GM19468 (cell line): ENCODE results near the gene TF.
"Not testable (repeated sequence)": the region's sequence is repeated elsewhere in the genome, so short reads cannot be mapped to it uniquely, and the experiment has no call there.

ENCODE experiments used
- ATAC-seq: cut with Tn5 transposase; IDR thresholded peaks from one replicate; pipeline ENCODE4 v1.9.1; 2021; ENCODE audit warnings: mild to moderate bottlenecking, moderate library complexity, moderate number of reproducible peaks; ENCODE audit not compliant: unreplicated experiment; ENCODE audit errors: extremely low read depth

TF gene

GRCh38 chr3:133745981-133746711 is at the start of gene TF:
TSS of gene TF (plus strand) at chr3:133746393. CDS start at chr3:133746441, 48 bp downstream.
- ATAC-seq: no peak

DNA sequence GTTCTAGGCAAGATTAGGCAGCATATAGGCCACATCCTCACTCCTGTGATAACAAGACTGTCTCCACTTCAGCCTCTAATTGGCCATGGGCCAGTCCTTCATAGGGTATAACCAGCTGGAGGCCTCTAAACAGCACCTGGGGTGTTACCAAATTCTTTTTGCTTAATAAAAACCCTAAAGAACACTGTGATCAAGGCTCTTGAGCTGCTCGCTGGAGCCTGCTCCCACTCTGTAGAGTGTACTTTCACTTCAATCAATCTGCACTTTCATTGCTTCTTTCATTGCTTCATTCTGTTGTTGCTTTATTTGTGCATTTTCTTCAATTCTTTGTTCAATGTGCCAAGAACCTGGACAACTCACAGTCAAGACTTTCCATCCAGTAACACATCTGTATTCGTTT is 48.2 kb upstream of the TF start:
- no peak for ATAC-seq

GRCh38 chr3:133699467-133699866 is 46.7 kb upstream of the TF start:
- no peak for ATAC-seq

DNA sequence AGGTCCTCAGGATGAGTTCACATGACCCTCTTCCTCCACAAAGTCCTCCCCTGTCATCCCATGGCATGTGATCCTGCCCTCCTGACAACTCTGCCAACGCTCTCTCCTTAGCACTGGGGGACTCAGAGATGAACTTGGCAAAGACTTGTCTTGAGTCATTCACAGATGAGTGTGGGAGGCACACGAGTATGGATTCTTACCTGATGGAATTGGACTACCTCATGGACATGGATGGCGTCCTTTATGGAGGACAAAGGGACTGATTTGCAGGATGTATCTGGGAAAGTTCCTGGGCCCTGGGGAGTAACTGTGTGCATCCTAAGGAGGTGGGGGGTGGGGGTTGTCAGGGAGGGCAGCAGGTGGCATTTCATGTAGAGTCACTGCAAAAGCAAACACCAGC is 46.3 kb upstream of the TF start:
- ATAC-seq: no peak

DNA sequence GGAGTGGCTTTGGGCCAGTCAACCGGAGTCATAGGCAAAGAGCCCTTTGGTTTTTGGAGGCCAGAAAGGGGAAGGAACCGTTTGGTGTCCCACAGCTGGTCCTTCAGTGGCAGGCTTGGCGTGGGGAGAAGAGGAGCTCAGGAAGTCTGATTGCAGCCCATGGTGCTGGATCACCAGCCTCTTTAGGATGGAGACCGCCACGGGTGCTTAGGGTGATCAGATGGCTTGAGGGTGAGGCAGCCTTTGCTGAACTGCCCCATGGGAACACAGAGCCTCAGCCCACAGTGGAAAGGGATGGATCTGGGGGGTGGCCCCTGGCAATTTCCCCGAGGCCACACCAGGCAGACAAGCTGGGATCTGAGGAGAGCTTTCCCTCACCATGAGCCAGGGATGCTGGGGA is 45.8 kb upstream of the TF start:
- no peak for ATAC-seq

DNA sequence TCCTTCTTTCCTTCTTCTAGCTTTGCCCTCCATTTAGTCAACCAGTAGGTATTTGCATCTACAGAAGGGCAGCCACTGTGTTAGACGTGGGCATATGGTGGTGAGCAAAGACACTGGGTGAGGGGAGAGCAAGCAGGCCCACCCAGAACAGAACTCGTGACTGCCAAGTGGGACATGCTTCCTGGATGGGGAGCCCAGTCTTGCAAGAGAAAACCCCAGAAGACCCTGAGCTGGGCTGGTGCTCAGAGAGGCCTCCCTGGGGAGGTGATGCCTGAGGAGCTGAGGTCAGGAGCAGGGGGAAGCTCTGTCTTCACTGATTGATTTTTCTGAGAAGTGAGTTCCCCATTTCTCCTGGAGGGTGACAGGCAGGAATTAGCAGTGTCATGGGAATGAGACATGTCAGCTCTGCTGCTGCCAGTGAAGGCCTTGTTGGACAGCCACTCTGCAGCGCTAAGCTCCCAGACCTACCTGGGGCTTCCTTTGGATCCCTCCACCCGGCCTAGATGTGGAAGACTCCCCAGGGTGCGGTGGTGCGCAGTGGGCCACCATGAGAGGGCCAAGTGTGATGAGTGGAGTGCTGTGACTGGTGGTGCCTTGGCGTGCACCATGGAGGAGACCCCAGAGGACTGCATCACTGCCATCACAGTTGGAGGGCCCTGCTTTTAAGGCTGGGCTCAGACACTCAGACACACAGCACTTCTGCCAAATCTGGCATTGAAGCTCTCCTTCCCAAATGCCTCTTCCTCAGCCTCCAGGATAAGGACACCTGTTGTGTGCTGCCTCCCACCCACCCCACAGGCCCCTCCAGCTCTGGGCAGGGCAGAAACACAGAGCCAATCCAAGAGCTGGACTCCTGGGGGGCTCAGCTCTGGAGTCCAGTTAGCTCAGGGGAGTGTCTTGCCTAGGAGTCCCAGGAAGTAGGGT is 44.5 kb upstream of the TF start:
- ATAC-seq: no peak

DNA sequence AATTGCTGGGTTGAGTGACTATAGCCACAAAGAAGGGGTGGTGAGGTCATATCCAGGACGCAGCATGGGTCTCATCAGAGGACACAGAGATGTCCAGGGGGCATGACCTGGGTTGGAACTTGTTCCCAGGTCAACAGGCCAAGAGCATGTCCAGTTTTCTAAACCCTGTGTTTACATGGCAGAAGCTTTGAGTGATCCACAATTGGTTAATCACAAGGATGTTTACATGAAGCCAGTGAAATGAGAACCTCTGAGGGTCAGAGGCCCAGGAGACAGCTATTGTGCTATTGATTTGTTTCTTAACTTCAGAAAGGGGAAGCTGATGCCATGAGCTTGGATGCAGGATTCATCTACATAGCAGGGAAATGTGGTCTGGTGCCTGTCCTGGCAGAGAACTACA is 42.3 kb upstream of the TF start:
- ATAC-seq: no peak

DNA sequence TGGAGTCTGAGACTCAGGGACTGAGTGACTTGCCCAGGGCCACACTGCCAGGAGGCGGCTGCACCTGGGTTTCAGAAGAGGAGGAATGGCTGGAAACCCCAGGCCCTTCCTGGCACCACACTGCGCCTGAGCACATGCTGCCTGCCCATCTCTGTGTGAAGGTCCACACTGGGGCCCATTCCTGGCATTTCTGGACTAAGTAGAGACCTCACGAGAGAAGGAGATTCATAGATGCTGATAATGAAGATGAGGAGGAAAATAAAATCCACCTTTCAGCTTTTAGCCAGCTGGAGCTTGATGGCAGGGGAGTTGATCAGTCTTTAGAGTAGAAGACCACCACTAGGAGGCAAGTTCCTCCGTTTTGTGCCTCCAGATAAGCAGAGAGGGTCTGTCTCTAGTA is 40.2 kb upstream of the TF start:
- no peak for ATAC-seq

DNA sequence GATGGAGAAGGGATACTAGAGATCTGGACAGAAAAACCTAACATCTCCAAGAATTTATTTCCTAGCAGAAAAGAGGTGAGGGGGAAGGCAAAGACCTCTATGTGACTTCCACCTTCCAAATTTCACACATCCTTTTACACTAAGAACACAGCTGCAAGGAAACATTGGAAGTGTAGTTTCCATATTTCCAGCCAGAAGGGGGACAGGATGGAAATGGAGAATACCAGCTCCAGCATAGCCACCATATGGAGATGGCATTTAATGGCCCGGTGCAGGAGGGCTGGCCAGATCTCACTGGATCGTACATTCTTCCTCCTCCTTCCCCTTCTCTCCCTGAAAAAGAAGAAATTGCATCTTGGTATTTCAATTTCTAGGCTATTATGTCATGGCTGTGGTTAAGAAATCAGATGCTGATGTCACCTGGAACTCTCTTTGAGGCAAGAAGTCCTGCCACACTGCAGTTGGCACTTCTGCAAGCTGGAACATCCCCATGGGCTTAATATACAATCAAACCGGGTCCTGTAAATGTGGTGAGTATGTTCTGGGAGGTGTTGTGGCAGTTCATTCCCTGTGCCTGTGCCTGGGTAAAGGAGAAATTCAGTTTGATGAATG is 36.9 kb upstream of the TF start:
- no peak for ATAC-seq

DNA sequence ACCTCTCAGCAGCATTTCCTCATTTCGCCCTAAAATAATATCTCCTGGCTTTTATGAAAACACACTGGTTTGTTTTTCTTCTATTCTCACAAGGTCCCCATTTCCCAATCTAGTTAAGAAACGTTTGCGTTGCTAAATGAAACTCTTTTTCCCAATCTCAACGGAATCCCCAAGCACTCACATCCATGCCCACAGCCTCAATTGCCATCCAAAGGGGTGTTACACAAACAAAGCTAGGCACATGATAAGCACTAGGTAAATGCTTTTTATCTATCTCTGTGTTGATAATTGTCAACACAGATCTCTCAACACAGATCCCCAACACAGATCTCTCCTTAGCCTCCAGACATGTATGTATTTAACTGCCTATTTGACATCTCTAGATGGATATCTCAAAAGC is 35.2 kb upstream of the TF start:
- ATAC-seq: no peak

DNA sequence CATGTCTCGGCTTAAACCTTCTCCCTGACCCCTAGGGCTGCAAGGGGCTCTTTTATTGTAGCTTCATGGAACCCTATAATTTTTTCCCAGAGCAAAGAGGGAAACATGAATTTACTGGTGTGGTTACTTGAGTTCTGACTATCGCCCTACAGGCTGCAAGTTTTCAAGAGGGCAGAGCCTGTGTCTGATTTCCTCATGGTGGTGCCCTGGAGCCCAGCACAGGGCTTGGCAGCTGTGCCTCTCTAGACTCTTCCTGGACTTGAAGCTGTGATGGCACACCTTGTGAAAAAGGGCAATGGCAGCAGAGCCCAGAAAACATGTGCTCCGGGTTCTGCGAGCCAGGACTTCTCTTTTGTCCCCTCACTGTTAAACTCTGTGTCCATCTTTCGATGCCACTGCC is 34.2 kb upstream of the TF start:
- ATAC-seq: no peak

DNA sequence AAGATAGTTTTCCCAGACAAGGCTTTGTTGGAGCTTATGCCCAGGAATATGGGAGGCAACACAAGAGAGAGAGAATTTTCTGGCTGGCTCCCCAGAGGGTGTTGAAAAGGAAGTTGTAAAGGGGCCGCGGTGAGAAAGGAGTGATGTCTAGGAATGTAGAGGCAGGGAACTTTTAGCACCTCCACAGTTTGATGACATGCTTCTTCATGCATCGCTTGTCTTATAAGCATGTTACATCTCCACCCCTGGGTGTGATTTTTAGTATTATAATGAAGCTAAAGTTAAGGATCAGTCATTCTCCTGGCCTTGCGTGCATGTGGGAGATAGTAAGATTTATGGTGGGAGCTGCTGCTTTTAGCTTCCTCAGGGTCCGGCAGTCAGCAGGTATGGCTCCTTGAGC is 32.8 kb upstream of the TF start:
- no peak for ATAC-seq

DNA sequence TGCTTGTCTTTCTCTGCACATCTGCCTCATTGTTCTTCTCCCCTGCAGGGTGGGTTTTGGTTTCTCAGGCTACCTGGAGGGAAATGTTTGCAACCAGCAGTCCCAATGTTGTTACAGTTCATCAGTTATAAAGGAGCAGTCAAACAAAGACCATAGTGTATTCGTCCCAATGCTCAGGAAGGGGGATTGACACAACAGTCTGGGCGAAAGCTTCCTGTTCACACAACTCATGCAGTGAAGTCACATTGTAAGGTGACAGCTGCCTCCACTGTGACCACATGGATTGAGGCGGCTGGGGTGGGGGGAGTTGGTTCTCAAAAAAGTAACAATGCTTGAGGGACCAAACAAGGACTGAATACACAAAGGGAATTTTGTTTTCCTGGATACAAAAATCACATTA is 28.8 kb upstream of the TF start:
- ATAC-seq: no peak

DNA sequence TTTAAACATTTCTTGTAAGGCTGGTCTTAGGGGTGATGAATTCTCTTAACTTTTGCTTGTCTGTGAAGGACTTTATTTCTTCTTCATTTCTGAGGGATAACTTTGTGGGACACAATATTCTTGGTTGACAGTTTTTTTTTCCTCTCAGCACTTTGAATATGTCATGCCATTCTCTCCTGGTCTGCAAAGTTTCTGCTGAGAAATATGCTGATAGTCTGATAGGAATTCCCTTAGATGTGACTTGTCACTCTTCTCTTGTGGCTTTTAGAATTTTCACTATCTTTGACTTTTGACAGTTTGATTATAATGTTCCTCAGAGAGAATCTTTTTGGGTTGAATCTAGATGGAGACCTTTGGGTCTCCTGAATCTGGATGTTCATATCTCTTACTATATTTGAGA is 23.3 kb upstream of the TF start:
- no peak for ATAC-seq

DNA sequence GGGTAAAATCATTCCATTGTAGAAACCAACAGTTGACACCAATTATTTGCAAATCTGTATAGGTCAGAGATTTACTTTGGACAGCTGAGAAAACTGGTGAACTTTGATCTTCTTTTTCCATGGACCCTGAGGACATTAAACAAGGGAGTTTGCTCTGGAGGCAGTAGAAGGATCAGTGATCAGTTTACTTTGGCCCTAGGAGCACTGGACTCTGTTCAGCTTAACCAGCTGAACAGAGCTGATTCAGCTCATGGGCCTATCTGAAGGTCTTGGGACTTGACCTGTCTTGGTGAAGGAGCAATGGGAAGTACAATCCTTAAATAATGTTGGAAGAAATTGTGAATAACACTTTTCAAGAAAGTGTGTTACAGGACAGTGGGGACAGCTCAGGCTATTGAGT is 15.2 kb upstream of the TF start:
- ATAC-seq: no peak

DNA sequence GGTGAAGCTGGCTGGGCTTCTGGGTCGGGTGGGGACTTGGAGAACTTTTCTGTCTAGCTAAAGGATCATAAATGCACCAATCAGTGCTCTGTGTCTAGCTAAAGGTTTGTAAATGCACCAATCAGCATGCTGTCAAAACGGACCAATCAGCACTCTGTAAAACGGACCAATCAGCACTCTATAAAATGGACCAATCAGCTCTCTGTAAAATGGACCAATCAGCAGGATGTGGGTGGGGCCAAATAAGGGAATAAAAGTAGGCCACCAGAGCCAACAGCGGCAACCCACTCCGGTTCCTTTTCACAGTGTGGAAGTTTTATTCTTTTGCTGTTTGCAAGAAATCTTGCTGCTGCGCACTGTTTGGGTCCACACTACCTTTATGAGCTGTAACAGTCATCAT is 14.0 kb upstream of the TF start:
- ATAC-seq: not testable (repeated sequence)

DNA sequence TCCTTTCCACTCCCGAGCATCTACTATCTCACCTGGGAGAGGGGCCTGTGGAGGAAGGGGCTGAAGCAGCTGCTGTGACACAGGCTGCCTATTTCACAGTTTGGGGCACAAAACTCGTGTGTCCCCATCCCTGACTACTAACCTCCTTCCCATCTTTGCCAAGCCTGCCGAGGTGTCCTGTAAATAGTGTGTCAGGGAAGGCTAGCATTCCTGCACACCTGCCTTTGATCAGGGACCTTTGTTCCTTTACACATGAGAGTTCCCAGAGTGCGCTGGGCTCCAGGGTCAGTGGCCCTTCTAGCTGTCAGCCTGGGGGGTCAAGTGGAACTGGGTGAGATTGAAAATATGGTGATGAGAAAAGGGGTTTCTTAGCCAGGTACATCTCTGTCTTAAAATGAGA is 13.0 kb upstream of the TF start:
- ATAC-seq: no peak

GRCh38 chr3:133734305-133734704 is 11.9 kb upstream of the TF start:
- ATAC-seq: no peak

DNA sequence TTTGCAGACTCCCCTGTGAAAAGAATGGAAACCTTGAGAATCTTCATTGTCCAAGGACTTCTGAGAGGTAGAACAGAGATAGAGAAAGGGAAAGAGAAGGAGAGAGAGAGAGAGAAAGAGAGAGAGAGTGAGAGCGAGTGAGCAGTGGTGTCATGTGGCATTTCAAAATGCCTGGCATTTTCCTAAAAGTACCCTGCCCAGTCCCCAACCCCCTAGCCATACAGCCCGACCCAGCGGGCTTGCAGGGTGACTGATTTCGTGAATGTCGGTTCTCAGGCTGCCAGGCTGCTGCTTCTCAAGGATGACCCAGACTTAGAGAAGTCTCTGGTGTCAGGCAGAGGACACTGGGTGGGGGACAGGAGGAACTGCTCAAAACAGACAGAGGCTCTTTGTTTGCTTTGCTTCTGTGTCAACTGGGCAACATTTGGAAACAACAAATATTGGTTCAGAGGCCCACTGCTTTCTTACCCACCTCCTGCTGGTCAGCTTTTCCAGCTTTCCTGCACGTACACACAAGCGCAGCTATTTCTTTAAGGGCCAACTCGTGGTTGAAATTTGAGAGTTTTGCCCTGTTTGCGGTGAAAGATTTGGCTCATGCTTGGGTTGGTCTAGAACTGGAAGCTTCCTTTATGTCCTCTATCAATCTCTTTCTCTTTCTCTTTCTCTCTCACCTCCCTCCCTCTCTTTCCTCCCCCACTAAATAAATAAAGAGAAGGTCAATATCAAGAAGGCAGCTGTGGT is 3.7 kb upstream of the TF start:
- ATAC-seq: no peak

DNA sequence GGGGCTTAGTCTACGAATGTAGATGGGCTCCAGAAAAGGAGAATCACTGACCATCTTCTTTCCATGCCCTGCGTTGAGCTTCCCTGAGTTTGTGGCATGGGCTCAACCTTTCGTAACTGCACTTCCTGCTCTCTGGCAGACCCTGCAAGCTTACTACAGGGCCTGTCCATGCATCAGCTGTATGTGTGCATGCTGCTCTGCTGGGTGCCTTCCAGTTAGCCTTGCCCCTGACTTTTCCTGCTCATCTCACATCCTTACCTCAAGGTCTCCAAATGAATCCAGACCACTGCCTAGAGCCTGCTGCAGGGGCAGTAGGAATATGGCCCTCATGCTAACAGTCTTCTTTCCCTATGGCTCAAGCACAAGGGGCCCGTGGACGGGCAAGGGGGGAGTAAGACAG is 2.0 kb upstream of the TF start:
- no peak for ATAC-seq

DNA sequence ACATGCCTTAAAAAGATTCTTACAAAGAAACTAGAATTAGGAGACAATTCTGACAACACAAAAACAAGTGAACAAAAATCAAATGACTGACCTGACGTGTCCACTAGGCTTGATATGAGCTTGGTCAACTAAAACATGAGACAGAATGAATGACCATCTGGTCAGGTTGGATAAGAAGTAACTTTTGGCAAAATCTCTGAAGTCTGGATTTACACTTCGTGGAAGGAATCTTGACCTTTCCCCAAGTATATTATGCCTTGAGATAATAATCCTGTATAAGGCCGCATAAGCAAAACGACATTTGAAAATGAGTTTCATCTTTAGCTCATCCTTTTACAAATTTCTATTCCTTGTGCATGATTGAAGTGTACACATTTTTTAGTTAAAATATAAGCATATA is 1.1 kb upstream of the TF start:
- no peak for ATAC-seq
